Neuronal stem cell (in vitro differentiated cells): ENCODE data around the gene TTC24.
"Not testable (repeated sequence)": the region's sequence is repeated elsewhere in the genome, so short reads cannot be mapped to it uniquely, and the experiment has no call there.

Experiments used
- DNase-seq: peaks from one replicate; pipeline ENCODE4 v3.0.0-alpha.2; 2013; ENCODE audit warnings: low spot score
- H2AFZ ChIP-seq: one replicate; pipeline ENCODE4 v1.6.1; 2013; ENCODE audit warnings: mild to moderate bottlenecking, low read length, inconsistent platforms
- H2AK5ac ChIP-seq: 2 replicates; pipeline ENCODE4 v1.6.1; 2013; ENCODE audit warnings: low read depth, mild to moderate bottlenecking, inconsistent platforms, low read length, moderate library complexity, mixed read lengths
- H2BK120ac ChIP-seq: 2 replicates; pipeline ENCODE4 v1.6.1; 2013; ENCODE audit warnings: low read depth, mild to moderate bottlenecking, inconsistent platforms, low read length, moderate library complexity, mixed read lengths
- H2BK12ac ChIP-seq: one replicate; pipeline ENCODE4 v1.6.1; 2013; ENCODE audit warnings: low read length, inconsistent platforms
- H2BK15ac ChIP-seq: 2 replicates; pipeline ENCODE4 v1.6.1; 2013; ENCODE audit warnings: mild to moderate bottlenecking, low read length, inconsistent platforms, mixed read lengths
- H2BK5ac ChIP-seq: one replicate; pipeline ENCODE4 v1.6.1; 2013; ENCODE audit warnings: inconsistent platforms, mild to moderate bottlenecking, low read length, moderate library complexity
- H3K14ac ChIP-seq: one replicate; pipeline ENCODE4 v1.6.1; 2013; ENCODE audit warnings: low read length, inconsistent platforms
- H3K18ac ChIP-seq: 2 replicates; pipeline ENCODE4 v1.6.1; 2013; ENCODE audit warnings: low read length, inconsistent platforms
- H3K23ac ChIP-seq: 2 replicates; pipeline ENCODE4 v1.6.1; 2013; ENCODE audit warnings: low read depth, mild to moderate bottlenecking, mixed read lengths, low read length, inconsistent platforms; ENCODE audit not compliant: poor library complexity
- H3K27ac ChIP-seq: replicated peaks from 3 replicates; pipeline ENCODE4 v1.5.1; 2013; ENCODE audit warnings: low read length, inconsistent platforms
- H3K27me3 ChIP-seq, 3 experiments: 2 replicates each; pipeline ENCODE4 v1.6.1; 2013; ENCODE audit warnings: low read length in 3 of 3, mild to moderate bottlenecking in 2 of 3, inconsistent platforms in 1 of 3, low read depth in 1 of 3, mixed read lengths in 1 of 3, moderate library complexity in 1 of 3; ENCODE audit not compliant: control insufficient read depth in 3 of 3, insufficient read depth in 3 of 3
- H3K36me3 ChIP-seq, 2 donors: replicated peaks in 1 of 2; 2 replicates each; pipeline ENCODE4 v1.6.1; 2013; ENCODE audit warnings: low read length in 2 of 2; ENCODE audit not compliant: control insufficient read depth in 2 of 2, insufficient read depth in 2 of 2
- H3K4ac ChIP-seq: 2 replicates; pipeline ENCODE4 v1.6.1; 2013; ENCODE audit warnings: inconsistent platforms, mild to moderate bottlenecking, low read length, moderate library complexity
- H3K4me1 ChIP-seq, 2 donors: 1 replicate in 1 of 2; 2 replicates in 1 of 2; pipeline ENCODE4 v1.6.1; 2013; ENCODE audit warnings: low read length in 2 of 2, low read depth in 1 of 2; ENCODE audit not compliant: control insufficient read depth in 2 of 2, insufficient read depth in 1 of 2
- H3K4me2 ChIP-seq: one replicate; pipeline ENCODE4 v1.6.1; 2013; ENCODE audit warnings: mild to moderate bottlenecking, low read length, inconsistent platforms; ENCODE audit not compliant: insufficient read depth, poor library complexity, severe bottlenecking
- H3K4me3 ChIP-seq, 2 donors: 2 replicates each; pipeline ENCODE4 v1.5.1; 2013; ENCODE audit warnings: low read length in 2 of 2, mild to moderate bottlenecking in 2 of 2, inconsistent platforms in 1 of 2, moderate library complexity in 1 of 2
- H3K79me1 ChIP-seq: one replicate; pipeline ENCODE4 v1.6.1; 2013; ENCODE audit warnings: low read depth, mild to moderate bottlenecking, inconsistent platforms, low read length, moderate library complexity
- H3K9ac ChIP-seq: one replicate; pipeline ENCODE4 v1.6.1; 2013; ENCODE audit warnings: mild to moderate bottlenecking, low read depth, low read length, inconsistent platforms; ENCODE audit not compliant: poor library complexity
- H3K9me3 ChIP-seq, 2 donors: replicated peaks in 1 of 2; 2 replicates each; pipeline versions ENCODE3 to v1.6.1; 2013; ENCODE audit warnings: low read length in 2 of 2, mild to moderate bottlenecking in 2 of 2, inconsistent platforms in 1 of 2, low read depth in 1 of 2, mixed read lengths in 1 of 2, moderate library complexity in 1 of 2; ENCODE audit not compliant: control insufficient read depth in 2 of 2, insufficient read depth in 1 of 2
- H4K8ac ChIP-seq: one replicate; pipeline ENCODE4 v1.6.1; 2013; ENCODE audit warnings: low read depth, mild to moderate bottlenecking, inconsistent platforms, low read length, moderate library complexity
- H4K91ac ChIP-seq: one replicate; pipeline ENCODE4 v1.6.1; 2013; ENCODE audit warnings: low read length, low read depth, mild to moderate bottlenecking, inconsistent platforms; ENCODE audit not compliant: poor library complexity
- WGBS, 2 donors: extraction: QIAGEN DNeasy Blood & Tissue Kit; methylation state at CpG; one replicate each; pipeline ENCODE4 v1.1.7; 2013; ENCODE audit warnings: missing lambda C conversion rate in 2 of 2, mixed read lengths in 1 of 2; ENCODE audit not compliant: insufficient read length in 2 of 2, insufficient replicate concordance in 1 of 2; ENCODE audit errors: extremely low coverage in 2 of 2; 5-methylcytosine and 5-hydroxymethylcytosine counted together

Gene TTC24

DNA sequence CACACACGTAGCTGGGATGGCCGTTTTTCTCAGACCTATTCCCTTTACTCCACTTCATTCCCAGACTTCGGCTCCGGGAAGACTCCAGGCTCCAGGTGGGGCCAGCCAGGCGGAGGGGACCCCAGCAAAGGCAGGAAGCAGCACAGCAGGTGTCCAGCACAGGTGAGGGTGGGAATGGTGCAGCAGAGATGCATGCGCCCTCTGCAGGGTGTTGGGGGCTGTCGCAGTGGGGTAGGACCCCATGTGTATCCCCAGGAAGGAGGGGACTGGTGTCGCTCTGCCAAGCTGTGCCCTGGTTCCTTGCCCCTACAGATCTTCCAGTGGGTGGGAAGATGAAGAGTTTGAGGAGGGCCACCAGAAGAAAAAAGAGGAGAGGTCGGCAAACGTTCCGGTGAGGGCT lies 5.3 kb downstream of the TTC24 start:
- no CpG with 5 or more reads among the region's 11 CpGs for WGBS, 2 donors
- H3K4me3 ChIP-seq = no peak overlapping the region

DNA sequence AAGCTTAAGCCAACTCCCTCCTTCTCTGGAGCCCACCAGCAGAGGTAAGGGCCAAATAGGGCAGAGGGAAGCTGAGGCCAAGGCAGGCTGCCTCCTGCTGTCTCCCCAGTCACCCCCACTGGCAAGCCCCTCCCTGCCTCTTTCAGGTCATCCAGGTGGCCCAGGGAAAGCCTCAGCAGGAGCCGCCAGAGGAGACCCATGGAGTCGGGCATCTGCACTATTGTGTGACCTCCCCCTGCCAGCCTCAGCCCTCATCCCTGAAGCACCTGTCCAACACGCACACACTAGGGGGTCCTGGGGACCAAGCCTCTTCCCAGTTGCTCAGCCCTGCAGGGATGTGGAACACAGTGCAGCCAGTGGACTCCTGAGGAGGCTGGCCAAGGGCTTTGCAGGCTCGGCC lies 6.8 kb downstream of the TTC24 start:
- Histone ChIP-seq H3K9ac (no peak overlapping the region), H3K18ac (no peak overlapping the region), H3K9me3 (no peaks in the 10 kb centered on the region), H3K14ac (no peak overlapping the region), H4K8ac (no peak overlapping the region), H3K36me3 (no peaks in the 10 kb centered on the region), H3K4me1 (peaks cover 0 to 1% of the 10 kb centered on the region in 2 donors), H3K4me3 (no peak overlapping the region), H3K4me2 (no peak overlapping the region), H2BK120ac (no peak overlapping the region), H3K27ac (no peak overlapping the region), H3K23ac (no peak overlapping the region), H2AFZ (no peak overlapping the region), H2BK15ac (no peak overlapping the region), H2BK5ac (no peak overlapping the region), H2BK12ac (no peak overlapping the region), H4K91ac (no peak overlapping the region), H3K4ac (no peak overlapping the region), H3K79me1 (no peaks in the 10 kb centered on the region), H2AK5ac (no peak overlapping the region), H3K27me3 (peaks cover 0 to 48% (median 2%) of the 10 kb centered on the region in 3 experiments)
- no peak for DNase-seq
- WGBS, 2 donors = no CpG with 5 or more reads among the region's 4 CpGs

More for the DNA sequence above, 5.3 kb downstream of the TTC24 start:
- H2BK120ac ChIP-seq = no peak overlapping the region
- H3K27me3 ChIP-seq = peaks cover 0 to 59% (median 2%) of the 10 kb centered on the region in 3 experiments
- H3K79me1 ChIP-seq = no peaks in the 10 kb centered on the region
- DNase-seq = no peak
- H3K36me3 ChIP-seq = no peaks in the 10 kb centered on the region
- H3K4me2 ChIP-seq = no peak overlapping the region
- no peak overlapping the region for H3K27ac ChIP-seq
- H4K91ac ChIP-seq = no peak overlapping the region
- no peak overlapping the region for H3K23ac ChIP-seq
- H3K9ac ChIP-seq = no peak overlapping the region
- H2BK5ac ChIP-seq = no peak overlapping the region
- H3K14ac ChIP-seq = no peak overlapping the region
- H3K9me3 ChIP-seq = no peaks in the 10 kb centered on the region
- no peak overlapping the region for H2AFZ ChIP-seq
- H4K8ac ChIP-seq = no peak overlapping the region
- peak overlapping the region; percentile 65 for H2AK5ac ChIP-seq
- H3K18ac ChIP-seq = no peak overlapping the region
- no peak overlapping the region for H2BK12ac ChIP-seq
- no peak overlapping the region for H3K4ac ChIP-seq
- peaks cover 0 to 1% of the 10 kb centered on the region in 2 donors for H3K4me1 ChIP-seq
- peak overlapping the region; percentile 67 for H2BK15ac ChIP-seq

DNA sequence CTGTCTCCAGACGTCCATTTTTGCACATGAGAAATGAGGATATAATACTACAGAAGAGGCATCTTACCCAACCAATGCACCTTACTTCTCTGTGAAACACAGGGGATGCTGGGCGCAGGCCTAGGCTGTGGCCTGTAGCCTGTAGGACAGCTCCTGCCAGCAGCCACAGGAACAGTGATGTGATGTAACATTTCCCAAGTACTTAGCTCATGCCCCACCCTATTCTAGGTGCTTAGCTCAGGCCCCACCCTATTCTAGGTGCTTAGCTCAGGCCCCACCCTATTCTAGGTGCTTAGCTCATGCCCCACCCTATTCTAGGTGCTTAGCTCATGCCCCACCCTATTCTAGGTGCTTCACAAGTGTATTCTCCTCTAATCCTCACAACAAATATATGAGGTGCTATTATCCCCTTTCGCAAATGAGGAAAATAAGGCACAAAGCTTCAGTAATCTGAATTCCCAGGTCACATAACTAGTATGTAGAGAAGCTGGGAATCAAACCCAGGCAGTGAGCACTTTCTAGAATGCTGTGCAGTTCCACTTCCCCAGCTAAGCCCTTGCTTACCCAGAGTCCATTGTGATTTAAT lies 7.5 kb downstream of the TTC24 start:
- Histone ChIP-seq H3K9ac (no peak overlapping the region), H3K23ac (no peak overlapping the region), H3K4me2 (no peak overlapping the region), H3K4me1 (peaks cover 0 to 1% of the 10 kb centered on the region in 2 donors), H2BK120ac (no peak overlapping the region), H2AFZ (no peak overlapping the region), H2BK12ac (no peak overlapping the region), H3K36me3 (no peaks in the 10 kb centered on the region), H3K27ac (no peak overlapping the region), H3K18ac (no peak overlapping the region), H2AK5ac (no peak overlapping the region), H4K91ac (no peak overlapping the region), H3K4me3 (no peak overlapping the region), H3K79me1 (peaks cover 1% of the 10 kb centered on the region), H3K14ac (no peak overlapping the region), H3K4ac (no peak overlapping the region), H2BK5ac (no peak overlapping the region), H2BK15ac (no peak overlapping the region), H3K27me3 (peaks cover 0 to 42% (median 2%) of the 10 kb centered on the region in 3 experiments), H3K9me3 (no peaks in the 10 kb centered on the region), H4K8ac (no peak overlapping the region)
- no peak for DNase-seq
- no CpG with 5 or more reads among the region's 3 CpGs for WGBS, 2 donors

DNA sequence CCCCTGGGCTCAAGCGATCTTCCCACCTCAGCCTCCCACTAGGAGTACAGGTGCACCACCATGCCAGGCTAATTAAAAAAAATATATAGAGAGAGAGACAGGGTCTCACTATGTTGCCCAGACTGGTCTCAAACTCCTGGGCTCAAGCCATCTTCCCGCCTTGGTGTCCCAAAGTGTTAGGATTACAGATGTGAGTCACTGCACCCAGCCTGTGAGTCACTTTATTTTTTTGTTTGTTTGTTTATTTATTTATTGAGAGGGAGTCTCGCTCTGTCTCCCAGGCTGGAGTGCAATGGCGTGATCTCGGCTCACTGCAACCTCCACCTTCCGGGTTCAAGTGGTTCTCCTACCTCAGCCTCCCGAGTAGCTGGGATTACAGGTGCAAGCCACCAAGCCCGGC lies 8.4 kb downstream of the TTC24 start:
- not testable (repeated sequence) for DNase-seq, H3K79me1 ChIP-seq, H3K14ac ChIP-seq, H3K23ac ChIP-seq, H3K4ac ChIP-seq, H4K8ac ChIP-seq, H4K91ac ChIP-seq, H3K18ac ChIP-seq, H2BK12ac ChIP-seq, H2AK5ac ChIP-seq, H3K36me3 ChIP-seq, H2AFZ ChIP-seq, H3K4me1 ChIP-seq, H2BK15ac ChIP-seq, H3K4me3 ChIP-seq, H3K9ac ChIP-seq, H2BK120ac ChIP-seq, H2BK5ac ChIP-seq, H3K9me3 ChIP-seq, H3K4me2 ChIP-seq, H3K27ac ChIP-seq
- H3K27me3 ChIP-seq = peaks cover 0 to 32% (median 2%) of the 10 kb centered on the region in 3 experiments
- no CpG with 5 or more reads among the region's 8 CpGs for WGBS, 2 donors
